NCI-H146 treated with DMSO at 0.1 percent for 48 hours (cell line): ENCODE results near the gene IDE.
"Not testable (repeated sequence)": the region's sequence is repeated elsewhere in the genome, so short reads cannot be mapped to it uniquely, and the experiment has no call there.

Source experiments
- DNase-seq: peaks from one replicate; lab custom pipeline; 2025; ENCODE audit not compliant: unreplicated experiment; lab: John Stamatoyannopoulos, UW

IDE gene

DNA sequence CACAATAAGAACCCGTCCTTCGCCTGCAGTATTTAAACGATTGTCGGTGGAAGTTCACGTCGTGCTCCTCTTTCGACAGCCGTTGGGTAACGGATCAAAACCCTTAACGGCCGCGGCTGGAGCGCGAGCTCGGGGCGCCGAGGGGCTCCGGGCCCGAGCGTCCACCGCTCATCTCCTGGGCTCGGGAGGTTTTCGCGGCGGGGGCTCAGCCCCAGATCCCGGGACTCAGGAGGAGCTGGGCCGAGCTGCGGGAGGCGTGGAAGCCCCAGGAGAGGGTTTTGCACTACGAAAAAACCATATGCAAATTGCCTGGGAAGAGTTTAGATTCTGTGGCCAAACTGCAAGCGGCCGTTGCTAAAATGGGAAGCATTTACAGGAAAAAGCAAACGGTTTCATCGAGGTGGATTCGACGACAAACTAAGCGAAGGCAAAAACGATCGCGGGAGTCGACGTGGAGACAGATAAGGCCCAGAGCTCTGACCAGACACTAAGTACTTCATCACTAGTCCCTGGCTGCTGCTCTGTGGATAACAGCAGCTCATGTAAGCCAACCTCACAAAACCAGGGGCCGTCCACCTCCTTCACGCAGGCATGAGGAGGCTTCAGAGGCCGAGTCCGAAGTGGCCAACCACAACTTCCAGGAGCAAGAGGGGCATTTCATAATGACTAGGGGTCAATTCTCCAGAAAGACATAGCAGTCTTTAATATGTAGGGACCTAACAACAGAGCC, 153.2 kb downstream of the IDE start:
- DNase-seq: no peak

DNA sequence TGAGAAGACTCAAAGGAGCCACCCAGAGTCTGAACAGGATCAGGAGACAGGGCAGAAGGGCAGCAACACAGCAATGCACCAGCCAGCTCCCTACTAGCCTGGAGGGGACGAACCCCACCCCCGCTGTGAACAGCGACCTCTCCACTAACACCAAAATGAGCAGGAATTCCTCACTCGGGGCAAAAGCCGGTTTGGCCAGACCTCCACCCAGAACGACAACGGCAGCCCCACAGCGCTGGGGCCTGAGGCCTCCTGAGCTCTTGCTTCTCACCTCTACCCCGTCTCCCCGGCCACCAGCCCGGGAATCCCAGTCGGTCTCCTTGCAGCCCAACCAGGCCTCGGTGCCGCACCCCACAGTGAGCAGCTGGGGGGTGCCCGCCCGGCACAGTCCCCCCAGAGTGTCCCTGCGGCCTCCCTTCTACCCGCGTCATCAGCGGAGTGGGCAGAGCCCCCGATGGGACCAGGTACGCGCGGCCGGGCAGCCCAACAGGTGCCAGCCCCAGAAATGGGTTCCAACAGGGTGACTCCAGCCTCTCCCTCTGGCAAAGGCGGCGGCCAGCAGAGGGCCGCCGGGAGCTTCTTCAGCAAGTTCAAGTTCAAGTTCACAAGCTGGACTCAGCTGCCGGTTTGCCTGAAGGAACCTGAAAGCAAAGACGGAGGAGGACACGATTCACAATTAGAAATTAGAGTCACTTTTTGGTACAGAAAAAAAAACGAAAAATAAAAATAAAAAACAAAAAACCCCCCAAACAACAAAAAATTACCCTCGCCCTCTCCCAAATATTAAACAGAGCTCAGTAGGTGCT, 153.9 kb downstream of the IDE start:
- DNase-seq: no peak

DNA sequence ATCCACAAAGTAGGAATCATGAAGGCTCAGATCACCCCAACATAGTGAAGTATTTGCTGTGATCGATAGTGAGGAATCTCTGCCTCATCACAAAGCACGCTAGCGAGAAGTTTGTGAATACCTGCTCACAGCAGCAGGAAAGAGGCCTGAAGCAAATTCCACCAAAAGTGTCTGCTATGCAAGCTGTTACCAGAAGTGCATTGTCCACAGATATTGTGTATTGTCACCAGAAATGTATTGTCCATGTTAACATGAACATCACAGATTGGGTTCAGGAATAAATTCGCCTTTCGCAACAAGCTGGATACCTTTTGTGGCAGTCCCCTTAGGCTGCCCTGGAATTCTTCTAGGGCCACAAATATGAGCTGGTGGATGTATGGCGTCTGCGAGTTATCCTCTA, 155.0 kb downstream of the IDE start:
- no peak for DNase-seq

DNA sequence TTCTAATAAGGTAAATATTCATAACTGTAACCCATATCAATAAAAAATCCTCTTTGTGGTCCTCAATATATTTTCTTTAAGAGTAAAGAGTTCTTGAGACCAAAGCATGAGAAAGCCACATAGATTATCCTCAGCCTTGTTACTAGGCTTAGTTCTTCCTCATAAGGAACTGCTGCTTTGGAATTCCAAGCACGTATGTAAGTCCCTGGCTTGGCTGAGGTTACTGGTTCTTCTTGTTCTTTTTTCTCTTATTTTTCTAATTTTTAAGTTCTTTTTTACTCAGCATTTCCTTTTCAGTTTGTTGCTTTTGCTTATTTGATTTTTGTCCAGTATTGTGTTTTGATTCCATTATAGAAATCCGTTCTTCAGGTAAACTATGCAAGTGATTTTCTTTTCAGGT, 155.7 kb downstream of the IDE start:
- no peak for DNase-seq

DNA sequence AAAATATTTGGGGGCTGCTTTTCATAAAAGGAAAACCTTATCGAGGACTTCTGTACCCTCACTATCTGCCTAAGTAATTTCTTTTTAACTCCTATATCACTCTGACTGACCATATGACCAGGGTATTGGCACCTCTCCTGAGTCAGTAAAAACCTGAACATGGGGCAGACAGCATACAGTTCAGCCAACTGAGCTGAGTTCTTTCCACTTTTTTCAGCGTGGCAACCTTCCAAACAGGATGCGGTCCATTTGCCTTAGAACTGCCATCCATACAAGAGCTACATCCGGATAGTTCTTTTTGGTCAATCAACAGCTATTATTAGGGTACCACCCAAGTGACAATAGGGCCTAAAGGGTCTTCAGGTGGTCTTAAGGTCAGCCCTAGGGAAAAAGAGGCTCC, 160.4 kb downstream of the IDE start:
- DNase-seq: no peak

DNA sequence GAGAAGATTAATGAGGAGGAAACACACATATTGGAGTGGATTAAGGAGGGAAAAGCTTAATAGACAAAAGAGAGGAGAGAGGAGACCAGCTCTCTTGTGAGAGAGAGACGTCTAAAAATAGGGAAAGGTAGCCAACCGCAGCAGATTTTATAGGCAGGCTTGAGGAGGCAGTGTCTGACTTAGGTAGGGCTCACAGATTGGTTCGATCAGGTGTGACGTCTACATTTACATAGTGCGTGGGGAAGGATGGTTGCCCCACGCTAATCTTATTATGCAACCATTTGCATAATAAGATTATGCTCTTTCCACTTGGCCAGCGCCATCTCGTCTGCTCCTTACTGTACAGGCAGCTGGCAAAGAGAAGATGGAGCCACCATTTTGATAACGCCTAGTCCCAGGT, 160.9 kb downstream of the IDE start:
- no peak for DNase-seq

DNA sequence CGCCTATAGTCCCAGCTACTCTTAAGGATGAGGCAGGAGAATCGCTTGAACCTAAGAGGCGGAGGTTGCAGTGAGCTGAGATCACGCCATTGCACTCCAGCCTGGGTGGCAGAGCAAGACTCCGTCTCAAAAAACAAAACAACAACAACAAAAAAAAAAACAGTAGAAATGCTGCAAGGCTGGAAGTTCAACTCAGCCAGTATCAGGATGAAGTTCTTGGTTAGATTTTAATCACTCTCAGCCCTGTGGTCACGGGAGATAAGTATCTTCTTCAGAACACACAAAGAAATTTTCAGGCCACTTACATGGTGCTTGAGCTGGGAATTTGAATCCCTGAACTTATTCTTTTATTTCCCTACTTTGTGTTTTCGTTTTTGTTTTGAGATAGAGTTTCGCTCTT, 162.5 kb downstream of the IDE start:
- no peak for DNase-seq

DNA sequence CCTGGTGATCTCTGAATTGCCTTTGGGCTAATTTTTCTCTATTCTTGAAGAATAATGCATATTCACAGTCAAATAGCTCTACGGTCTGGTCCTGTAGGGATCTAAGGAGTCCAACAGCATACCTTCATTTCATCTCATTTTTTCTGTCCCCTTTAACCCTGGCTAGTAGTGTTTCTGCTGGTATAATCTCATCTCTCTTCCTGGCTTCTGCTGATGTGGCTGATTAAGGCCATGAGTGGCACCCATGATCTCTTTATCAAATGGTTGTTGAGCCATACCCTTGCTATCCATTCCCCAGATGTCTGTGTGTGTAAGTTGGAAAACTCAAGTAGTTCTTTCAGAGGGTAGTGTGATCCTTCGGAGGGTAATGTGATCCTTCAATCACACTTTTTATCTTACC, 163.4 kb downstream of the IDE start:
- DNase-seq: no peak

DNA sequence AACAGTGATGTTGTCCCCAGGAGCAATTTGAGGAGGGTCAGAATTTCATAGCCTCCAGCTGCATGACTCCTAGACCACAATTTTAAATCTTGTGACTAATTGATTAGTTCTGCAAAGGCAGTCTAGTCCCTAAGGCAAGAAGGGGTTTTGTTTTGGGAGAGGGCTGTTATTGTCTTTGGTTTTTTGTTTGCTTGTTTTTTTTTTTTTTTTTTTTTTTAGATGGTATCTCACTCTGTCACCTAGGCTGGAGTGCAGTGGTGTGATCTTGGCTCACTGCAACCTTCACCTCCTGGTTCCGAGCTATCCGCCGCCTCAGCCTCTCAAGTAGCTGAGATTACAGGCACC, 165.9 kb downstream of the IDE start:
- DNase-seq: no peak

DNA sequence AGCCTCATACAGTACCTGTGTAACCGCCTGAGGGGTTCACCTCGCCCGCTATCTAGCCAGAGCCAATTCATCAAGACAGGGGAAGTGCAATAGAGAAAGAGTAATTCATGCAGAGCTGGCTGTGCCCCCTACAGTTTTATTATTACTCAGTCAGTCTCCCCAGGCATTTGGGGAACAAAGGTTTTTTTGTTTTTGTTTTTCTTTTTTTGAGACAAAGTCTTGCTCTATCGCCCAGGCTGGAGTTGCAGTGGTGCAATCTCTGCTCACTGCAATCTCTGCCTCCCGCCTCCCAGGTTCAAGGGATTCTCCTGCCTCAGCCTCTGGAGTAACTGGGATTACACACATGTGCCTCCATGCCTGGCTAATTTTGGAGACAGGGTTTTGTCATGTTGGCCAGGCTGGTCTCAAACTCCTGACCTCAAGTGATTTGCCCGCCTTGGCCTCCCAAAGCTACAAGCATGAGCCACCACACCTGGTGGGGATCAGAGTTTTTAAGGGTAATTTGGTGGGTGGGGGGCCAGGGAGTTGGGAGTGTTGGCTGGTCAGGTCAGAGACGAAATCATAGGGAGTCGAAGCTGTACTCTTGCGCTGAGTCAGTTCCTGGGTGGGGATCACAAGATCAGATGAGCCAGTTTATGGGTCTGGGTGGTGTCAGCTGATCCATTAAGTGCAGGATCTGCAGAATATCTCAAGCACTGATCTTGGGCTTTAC, 166.4 kb downstream of the IDE start:
- no peak for DNase-seq

DNA sequence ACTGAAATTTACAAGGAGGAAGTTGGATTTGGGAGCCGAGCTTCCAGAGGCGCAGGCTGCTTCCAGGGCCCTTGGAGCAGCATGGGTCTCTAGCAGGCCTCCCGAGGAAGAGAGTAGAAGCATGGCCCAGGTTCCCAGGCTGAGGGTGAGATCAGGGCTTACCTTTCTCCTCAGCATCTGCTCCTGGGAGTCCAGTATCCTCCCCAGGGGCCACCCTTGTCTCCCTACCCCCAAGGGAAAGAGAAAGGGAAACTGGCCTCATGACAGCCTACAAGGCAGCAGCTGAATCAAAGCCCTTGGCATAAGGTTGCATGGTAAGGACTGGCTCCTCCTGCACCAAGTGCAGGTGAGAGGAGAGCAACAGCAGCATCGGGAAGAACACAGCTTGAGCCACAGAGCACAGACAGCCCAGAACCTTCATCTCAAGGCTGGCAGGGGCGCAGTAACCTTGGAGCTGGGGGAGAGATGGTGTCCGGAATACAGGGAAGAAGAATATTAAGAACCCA, 168.4 kb downstream of the IDE start:
- DNase-seq: no peak

DNA sequence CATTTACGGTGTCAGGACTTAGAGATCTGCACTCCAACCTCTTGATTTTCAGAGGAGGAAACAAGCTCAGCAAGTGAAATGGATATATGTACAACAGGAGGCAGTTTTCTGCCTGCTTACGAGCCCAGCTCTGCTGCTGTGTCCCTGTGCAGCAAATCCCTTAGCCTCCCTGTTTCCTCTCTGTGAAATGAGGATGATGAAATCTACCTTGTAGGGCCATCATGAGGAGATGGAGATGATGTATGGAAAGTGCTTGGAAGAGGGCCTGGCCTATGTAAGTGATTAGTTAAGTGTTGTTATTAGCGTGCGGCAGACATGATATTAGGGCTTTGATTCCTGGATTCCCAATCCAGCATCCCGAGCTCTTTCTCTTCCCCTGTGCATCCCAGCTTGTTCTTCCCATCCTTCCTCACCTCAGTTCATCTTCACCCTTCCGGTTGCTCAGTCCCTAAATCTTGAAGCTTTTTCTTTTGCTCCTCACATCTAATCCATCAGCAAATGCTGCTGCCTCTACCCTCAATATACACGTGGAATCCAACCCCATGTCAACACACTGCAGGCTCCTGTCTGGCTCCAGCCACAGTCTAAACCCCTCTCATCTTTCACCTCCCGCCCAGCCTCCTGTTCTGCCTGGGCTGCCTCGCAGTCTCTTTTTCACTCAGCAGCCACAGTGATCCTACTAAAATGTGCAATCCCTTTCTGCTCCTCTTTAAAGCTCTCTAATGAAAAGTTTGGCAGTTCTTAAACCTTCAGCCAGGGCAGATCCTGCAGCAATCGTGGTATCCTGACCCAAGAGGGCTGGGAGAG, 169.1 kb downstream of the IDE start:
- no peak for DNase-seq

DNA sequence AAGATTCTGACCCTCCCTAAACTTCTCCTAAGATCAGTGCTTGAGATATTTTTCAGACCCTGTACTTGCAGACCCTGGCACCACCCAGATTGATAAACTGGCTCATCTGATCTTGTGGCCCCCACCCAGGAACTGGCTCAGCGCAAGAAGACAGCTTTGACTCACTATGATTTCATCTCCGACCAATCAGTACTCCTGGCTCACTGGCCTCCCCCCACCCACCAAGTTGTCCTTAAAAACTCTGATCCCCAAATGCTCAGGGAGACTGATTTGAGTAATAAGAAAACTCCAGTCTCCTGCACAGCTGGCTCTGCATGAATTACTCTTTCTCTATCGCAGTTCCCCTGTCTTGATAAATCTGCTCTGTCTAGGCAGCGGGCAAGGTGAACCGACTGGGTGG, 171.7 kb downstream of the IDE start:
- not testable (repeated sequence) for DNase-seq
